Heart left ventricle (tissue), 13 donors: Measurements from ENCODE around the gene CCDC154.

Experiments
- CTCF ChIP-seq, 12 donors: fragments of 200-600 bp; sonication (generic) in 4 of 12; IDR thresholded peaks; one replicate each; pipeline versions ENCODE4 v1.5.0 to v1.8.0; 2018 to 2022; ENCODE audit warnings: antibody characterized with exemption in 12 of 12, mild to moderate bottlenecking in 5 of 12
- POLR2A ChIP-seq, 2 donors: fragments of 450-650 bp; IDR thresholded peaks; one replicate each; pipeline ENCODE4 v1.6.1; 2017; ENCODE audit warnings: antibody characterized with exemption in 2 of 2, mild to moderate bottlenecking in 2 of 2, moderate library complexity in 2 of 2
- donor health status: ischemic (EF 13 %, LVEDD 7.1; RV severe dilation, severe dysfunction).
- donor health status: DM: no; HTN: yes; CAD: no.
- donor health status: DM: no; HTN: no; CAD: no.
- donor health status: ischemic (EF 25% LVEDD 6.9; RV normal size, moderate dysfunction).
- donor health status: ischemic (EF 25% LVEDD 5.7; RV mildly dilated, moderate dysfunction).
- donor health status: ischemic (EF 35%, LVEDD 5.7; RV mildly dilated, moderate dysfunction).
- donor health status: nonischemic (EF 11% LVEDD 7.7; RV severe dilation, severe dysfunction).
- donor health status: DM: yes; HTN: yes; CAD: no.
- donor health status: PGD.
- donor health status: ischemic (EF 29% LVEDD 5.4; RV normal size, mild dysfunction).
- donor health status: nonischemic (EF 23%, LVEDD 6.1; RV moderate dilation, normal function).

- TF ChIP-seq CTCF (IDR thresholded peaks at IDR 0.05): no peak
- TF ChIP-seq POLR2A (IDR thresholded peaks at IDR 0.05): no peak
These were observed 42.6 kb downstream of the CCDC154 start for GRCh38 chr16:1401758-1402154.
